Activated CD4-positive, alpha-beta T cell treated with anti-CD3 and anti-CD28 coated beads, Interleukin-2, amount 50 U/mL, for 16 hours (primary cell): ENCODE measurements around the gene AP2S1.
"Not testable (repeated sequence)": the region's sequence is repeated elsewhere in the genome, so short reads cannot be mapped to it uniquely, and the experiment has no call there.

ENCODE experiments used
- DNase-seq: peaks from one replicate; pipeline ENCODE4 v3.0.0-alpha.2; 2020

AP2S1 gene

DNA sequence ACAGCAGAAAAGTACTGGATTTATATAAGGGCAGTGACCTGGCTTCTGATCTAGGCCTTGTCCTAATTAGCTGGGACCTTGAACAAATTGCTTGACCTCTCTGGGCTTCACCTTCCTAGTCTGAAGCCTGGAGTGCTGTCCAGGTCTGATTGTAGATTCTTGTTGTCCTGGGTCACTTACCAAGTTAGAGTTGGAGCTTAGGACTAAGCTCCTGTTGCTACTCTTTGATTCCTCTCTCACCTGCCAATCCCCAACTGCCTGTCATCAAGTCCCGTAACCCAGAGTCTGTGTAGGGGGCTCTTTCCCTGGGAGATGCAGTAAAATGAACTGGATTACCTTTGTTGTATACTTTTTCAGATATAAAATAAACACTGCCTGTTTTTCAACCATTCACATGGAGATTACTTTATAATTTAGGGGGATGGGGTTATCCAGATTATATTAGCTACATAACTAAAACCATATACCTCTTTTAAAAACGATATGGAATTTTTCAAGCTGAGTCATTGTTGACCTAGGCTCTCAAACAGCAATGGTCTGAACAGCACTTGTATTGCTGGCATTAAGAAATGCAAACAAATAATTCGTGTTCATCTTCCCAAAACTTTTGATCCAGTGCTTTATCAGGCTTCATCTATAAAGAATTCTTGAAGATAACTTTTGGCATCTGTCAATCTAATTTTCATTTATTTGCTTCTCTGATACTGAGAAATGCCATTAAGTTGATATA, 15.9 kb upstream of the AP2S1 start:
- DNase-seq, result no peak

- DNase-seq, result no peak
Observed at GRCh38 chr19:46863818-46864629, 13.4 kb upstream of the AP2S1 start.

GRCh38 chr19:46862974-46863632, 12.5 kb upstream of the AP2S1 start:
- DNase-seq, result no peak

DNA sequence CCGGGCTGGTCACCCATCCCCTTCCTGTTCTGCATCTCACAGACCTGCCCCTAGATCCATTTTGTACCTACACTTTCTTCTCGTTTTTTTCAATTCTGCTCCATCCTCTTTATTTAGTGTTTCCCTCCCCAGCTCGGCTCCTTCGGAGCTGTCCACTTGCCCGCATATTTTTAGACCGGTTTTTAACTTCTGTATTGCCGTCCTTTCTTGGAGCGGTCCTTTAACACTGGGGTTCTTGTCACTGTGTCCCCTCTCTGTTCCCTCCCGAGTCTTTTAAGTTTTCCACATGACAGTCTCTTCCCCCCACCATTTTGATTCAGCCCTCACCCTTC, 11.8 kb upstream of the AP2S1 start:
- no peak for DNase-seq

DNA sequence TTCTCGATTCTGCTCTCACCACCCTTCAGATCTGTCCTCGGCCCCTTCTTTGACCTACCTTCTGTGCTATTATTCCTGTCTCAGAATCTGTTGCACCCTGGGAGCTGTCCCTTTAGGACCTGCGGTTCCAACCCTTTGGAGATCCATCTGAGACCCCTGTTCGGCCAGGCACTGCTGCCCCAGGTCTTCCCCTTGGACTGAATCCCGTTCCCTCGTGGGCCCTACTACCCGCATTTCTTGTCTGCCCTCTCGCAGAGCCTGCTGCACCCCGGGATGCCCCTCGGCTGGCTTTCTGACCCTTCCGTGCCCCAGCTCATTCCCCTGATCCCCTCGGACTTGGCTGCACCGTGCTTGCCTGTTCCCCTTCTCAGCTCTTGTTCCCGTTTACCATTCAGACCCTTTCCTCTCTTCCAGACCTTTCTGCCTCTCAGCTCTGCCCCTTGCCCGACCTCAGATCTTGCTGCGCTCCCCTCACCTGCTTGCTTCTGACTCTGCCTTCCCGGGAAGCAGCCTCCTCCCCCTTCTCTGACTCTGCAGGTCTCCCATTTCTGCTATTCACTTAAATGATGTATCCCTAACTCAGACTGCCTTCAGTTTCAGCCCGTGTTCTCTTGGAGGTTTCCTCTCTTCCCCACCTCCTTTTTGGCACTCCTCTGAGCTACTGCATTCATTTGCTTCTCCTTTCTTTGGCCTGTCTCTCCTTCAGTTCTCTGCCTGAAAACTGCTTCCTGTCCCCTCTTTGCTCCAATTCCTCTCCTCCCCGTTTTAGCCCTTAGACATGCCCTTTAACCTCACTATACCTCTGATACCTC, 11.3 kb upstream of the AP2S1 start:
- DNase-seq, result peak; percentile 19

GRCh38 chr19:46860846-46861690, 10.4 kb upstream of the AP2S1 start, which contains the start of gene ARHGAP35:
TSS of gene ARHGAP35 (plus strand) at chr19:46860997. CDS start at chr19:46918676, 57,679 bp downstream.
- no peak for DNase-seq

- DNase-seq, result peak; percentile 99
Observed at GRCh38 chr19:46860125-46860845, 9.6 kb upstream of the AP2S1 start.

- no peak for DNase-seq
Observed at GRCh38 chr19:46859637-46860124, 9.0 kb upstream of the AP2S1 start.

DNA sequence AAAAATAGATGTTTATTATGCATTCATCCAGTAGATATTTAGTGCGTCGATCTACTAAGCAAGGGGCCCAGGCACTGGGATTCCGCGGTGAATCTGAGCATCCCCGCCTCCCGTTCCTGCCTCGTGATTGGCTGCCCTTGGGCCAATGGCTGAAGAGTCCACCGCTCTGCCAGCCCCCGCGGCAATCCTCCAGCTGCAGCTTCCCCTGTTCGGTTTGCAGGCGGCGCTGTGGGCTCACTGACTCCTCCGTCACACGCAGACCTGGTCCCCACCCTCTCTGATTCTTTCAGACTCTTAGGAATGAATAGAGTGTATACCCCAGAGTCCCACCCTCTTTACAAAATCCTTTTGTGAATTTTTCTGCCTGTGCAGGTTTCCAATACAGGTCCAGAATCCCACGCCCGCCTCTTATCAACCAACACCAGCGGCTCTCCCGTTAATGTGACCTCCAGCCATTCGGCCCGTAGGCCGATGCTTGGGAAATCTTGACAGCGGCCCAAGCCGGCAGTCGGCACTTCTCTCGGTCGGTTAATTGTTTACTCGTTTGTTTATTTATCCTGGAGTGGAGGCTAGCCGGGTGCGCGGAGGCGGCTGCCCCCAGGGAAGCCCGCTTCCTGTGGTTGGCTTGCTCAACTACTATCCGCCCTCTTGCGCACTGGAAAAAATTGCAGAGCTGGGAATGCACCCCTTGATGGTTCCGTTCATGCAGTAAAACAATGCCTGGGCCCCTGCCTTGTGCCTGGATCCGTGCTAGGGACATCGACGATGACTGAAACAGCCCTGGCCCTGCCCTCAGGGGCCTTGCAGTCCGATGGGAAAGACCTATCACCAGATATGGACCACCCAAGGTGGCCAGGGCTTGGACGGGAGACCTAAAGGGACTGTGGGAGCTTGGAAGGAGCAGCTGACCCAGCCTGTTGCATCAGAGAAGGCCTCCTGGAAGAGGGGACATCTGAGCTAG, 5.7 kb upstream of the AP2S1 start:
- peak; percentile 94 for DNase-seq

DNA sequence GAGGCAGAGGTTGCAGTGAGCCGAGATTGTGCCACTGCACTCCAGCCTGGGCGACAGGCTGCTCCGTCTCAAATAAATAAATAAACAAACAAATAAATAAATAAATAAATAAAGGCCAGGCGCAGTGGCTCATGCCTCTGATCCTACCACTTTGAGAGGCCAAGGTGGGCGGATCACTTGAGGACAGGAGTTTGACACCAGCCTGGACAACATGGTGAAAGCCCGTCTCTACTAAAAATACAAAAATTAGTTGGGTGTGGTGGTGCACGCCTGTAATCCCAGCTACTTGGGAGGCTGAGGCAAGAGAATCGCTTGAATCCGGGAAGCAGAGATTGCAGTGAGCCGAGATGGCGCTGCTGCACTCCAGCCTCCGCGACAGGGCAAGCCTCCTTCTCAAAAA, 4.1 kb upstream of the AP2S1 start:
- DNase-seq, result not testable (repeated sequence)

GRCh38 chr19:46852830-46853229, 2.2 kb upstream of the AP2S1 start:
- no peak for DNase-seq

DNA sequence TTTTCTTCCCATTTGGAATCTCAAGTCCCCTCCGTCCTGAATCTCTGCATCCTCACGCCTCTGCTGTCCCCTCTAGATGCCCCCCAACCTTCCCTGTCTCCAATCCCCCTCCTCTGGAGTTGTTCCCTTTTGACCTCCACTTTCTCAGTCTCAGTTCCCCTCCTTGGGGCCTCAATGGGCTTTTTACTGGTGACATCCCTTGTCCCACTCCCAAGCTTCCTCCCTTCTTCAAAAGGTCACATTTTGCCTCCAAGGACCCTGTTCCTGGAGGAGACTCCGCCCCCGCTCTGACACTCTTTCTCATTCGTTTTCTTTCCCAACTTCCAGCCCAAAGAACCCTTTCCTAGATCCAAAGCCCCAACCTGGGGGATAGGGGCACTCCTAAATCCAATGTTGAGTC, 1.0 kb downstream of the AP2S1 start:
- DNase-seq, result no peak

- DNase-seq, result no peak
Observed at GRCh38 chr19:46848389-46848788, 2.3 kb downstream of the AP2S1 start.

GRCh38 chr19:46847528-46847927, 3.1 kb downstream of the AP2S1 start:
- DNase-seq, result no peak

DNA sequence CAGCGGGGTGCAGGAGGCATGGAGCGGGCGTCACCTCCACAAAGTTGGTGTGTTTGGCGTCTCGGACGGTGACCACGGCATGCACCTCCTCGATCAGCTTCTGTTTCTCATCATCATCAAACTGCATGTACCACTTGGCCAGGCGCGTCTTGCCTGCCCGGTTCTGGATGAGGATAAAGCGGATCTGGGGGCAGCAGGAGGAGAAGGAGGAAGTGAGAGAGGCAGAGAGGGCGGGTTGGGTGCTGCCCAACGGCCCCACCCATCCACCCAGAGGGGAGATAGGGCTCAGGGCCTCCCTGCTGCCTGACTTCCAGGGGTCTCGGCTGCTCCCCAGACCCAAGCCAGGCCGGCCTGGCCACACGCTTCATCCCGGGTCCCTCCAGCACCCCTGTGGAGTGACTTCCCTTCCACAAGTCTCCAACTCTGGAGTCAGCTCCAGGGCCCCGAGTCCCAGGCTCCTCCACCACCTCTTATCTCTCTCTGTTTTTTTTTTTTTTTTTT, 4.6 kb downstream of the AP2S1 start:
- DNase-seq, result no peak

DNA sequence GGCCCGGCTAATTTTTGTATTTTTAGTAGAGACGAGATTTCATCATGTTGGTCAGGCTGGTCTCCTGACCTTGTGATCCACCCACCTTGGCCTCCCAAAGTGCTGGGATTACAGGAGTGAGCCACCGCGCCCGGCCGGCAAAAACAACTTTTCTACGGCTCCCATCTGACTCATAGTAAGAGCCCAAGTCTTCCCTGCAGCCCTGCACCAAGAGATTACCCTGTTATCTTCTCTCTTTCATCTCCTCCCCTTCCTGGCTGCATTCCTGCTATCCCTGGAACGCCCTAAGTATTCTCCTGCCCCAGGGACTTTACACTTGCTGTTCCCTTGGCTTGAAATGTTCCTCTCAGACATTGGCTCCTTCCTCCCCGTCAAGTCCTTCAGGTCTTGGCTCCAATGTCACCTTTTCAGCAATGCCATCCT, 6.6 kb downstream of the AP2S1 start:
- DNase-seq, result no peak

- DNase-seq, result no peak
Observed at GRCh38 chr19:46842791-46843190, 7.9 kb downstream of the AP2S1 start.

DNA sequence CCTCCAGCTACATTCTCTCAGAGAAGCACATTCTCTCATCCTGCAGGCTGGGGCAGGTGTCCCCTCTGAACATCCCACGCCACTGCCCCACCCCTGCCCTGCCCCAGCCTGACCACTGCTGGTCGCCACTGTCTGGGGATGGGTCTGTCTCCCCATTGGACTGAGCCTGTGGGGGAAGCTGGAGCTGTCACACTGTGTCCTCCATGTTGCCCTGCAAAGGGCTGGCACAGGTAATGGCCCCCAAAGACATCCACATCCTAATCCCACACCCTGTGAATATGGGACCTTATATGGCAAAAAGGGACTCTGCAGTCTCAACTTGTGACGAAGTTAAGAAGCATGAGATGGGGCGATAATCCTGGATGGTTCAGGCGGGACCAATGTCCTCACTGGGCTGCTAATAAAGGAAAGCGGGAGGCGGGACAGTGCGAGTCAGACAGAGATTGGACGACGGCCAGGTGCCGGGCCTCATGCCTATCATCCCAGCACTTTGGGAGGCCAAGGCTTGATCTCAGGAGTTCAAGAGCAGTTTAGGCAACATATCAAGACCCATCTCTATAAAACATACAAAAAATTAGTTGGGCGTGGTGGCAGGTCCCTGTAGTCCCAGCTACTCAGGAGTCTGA, 9.1 kb downstream of the AP2S1 start:
- DNase-seq, result no peak

- DNase-seq, result peak; percentile 47
Observed at GRCh38 chr19:46840498-46840942, 10.1 kb downstream of the AP2S1 start.
